H1 (cell line): ENCODE data around the gene CHST9. TPM values are rescaled to one million over a fixed set of nuclear protein-coding genes. Genes with fewer than 3 reads are reported as not detected.

Experiments used
- ASH2L ChIP-seq: fragments of 200-600, 300-600 bp; sonication (generic); IDR thresholded peaks from one replicate; pipeline ENCODE4 v1.7.1; 2017; ENCODE audit warnings: low read length
- RAD21 ChIP-seq, 2 experiments: IDR thresholded peaks in 1 of 2; conservative IDR thresholded peaks in 1 of 2; 2 replicates each; pipeline ENCODE4 v1.6.1; 2011; ENCODE audit warnings: low read depth in 2 of 2, low read length in 2 of 2, improper control_type of control experiment in 1 of 2, inconsistent platforms in 1 of 2, mild to moderate bottlenecking in 1 of 2, moderate library complexity in 1 of 2
- SP1 ChIP-seq: IDR thresholded peaks from 2 replicates; pipeline ENCODE4 v1.6.1; 2011; ENCODE audit warnings: low read depth, low read length
- ZNF274 ChIP-seq: IDR thresholded peaks from 2 replicates; pipeline ENCODE4 v1.7.0; 2012; ENCODE audit warnings: low read length, borderline replicate concordance; ENCODE audit errors: extremely low read depth
- polyA plus RNA-seq, 7 experiments: library from polyadenylated mRNA; depleted of rRNA in 3 of 7; stranded (reverse) in 5 of 7; unstranded in 2 of 7; fragments of >200 nt in 5 of 7; fragments of 200-250 nt in 2 of 7; gene quantifications; 1 replicate in 5 of 7; 2 replicates in 1 of 7; 4 replicates in 1 of 7; pipeline versions ENCODE4 v1.2.1 to v1.2.3, GENCODE V29; 2011 to 2013; ENCODE audit warnings: missing spikeins in 2 of 7, mixed read lengths in 2 of 7
- total RNA-seq: library from RNA; stranded (reverse); fragmentation: NEBNext Ultra II Directional; extraction: Animal tissue kit (Norgen Biotek cat#: 25700); gene quantifications from 2 replicates; pipeline ENCODE4 v1.2.1, GENCODE V29; 2021
- TF ChIP-seq, protein P1 (sequence below): fragments of 300-600 bp; sonication (generic); IDR thresholded peaks from 2 replicates; pipeline ENCODE4 v1.7.1; 2012; ENCODE audit warnings: low read length, moderate library complexity, mild to moderate bottlenecking, inconsistent platforms; ENCODE audit not compliant: insufficient replicate concordance
- TF ChIP-seq, protein P2 (sequence below): IDR thresholded peaks from 2 replicates; pipeline ENCODE4 v1.6.1; 2011; ENCODE audit warnings: low read length, improper control_type of control experiment

The CHST9 gene
- total and polyA plus RNA-seq, 2 of the 8 experiments (the other 6 are each of a cell fraction or from before 2014, with no cell fraction given) = 3.2 to 24.3 TPM

DNA sequence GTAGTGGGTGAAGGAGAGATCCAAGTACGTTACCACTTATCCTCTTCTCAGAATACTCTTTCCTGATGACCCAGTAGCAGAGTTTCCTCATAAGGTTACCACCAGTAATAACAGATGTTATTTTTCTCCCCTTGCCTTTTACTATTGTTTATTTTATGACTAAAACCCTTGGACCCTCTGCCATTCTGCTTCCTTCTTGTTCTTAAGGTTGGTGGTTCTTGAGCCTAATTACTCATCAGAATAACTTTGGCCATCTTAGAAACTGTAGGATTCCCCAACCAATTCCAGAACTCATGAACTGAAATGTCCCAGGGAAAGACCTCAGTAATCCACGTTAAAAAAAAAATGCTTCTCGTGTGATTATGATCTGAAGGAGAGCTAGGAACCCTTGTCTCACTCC is 64.9 kb downstream of the CHST9 start (continued):
- TF ChIP-seq, protein P1, sequence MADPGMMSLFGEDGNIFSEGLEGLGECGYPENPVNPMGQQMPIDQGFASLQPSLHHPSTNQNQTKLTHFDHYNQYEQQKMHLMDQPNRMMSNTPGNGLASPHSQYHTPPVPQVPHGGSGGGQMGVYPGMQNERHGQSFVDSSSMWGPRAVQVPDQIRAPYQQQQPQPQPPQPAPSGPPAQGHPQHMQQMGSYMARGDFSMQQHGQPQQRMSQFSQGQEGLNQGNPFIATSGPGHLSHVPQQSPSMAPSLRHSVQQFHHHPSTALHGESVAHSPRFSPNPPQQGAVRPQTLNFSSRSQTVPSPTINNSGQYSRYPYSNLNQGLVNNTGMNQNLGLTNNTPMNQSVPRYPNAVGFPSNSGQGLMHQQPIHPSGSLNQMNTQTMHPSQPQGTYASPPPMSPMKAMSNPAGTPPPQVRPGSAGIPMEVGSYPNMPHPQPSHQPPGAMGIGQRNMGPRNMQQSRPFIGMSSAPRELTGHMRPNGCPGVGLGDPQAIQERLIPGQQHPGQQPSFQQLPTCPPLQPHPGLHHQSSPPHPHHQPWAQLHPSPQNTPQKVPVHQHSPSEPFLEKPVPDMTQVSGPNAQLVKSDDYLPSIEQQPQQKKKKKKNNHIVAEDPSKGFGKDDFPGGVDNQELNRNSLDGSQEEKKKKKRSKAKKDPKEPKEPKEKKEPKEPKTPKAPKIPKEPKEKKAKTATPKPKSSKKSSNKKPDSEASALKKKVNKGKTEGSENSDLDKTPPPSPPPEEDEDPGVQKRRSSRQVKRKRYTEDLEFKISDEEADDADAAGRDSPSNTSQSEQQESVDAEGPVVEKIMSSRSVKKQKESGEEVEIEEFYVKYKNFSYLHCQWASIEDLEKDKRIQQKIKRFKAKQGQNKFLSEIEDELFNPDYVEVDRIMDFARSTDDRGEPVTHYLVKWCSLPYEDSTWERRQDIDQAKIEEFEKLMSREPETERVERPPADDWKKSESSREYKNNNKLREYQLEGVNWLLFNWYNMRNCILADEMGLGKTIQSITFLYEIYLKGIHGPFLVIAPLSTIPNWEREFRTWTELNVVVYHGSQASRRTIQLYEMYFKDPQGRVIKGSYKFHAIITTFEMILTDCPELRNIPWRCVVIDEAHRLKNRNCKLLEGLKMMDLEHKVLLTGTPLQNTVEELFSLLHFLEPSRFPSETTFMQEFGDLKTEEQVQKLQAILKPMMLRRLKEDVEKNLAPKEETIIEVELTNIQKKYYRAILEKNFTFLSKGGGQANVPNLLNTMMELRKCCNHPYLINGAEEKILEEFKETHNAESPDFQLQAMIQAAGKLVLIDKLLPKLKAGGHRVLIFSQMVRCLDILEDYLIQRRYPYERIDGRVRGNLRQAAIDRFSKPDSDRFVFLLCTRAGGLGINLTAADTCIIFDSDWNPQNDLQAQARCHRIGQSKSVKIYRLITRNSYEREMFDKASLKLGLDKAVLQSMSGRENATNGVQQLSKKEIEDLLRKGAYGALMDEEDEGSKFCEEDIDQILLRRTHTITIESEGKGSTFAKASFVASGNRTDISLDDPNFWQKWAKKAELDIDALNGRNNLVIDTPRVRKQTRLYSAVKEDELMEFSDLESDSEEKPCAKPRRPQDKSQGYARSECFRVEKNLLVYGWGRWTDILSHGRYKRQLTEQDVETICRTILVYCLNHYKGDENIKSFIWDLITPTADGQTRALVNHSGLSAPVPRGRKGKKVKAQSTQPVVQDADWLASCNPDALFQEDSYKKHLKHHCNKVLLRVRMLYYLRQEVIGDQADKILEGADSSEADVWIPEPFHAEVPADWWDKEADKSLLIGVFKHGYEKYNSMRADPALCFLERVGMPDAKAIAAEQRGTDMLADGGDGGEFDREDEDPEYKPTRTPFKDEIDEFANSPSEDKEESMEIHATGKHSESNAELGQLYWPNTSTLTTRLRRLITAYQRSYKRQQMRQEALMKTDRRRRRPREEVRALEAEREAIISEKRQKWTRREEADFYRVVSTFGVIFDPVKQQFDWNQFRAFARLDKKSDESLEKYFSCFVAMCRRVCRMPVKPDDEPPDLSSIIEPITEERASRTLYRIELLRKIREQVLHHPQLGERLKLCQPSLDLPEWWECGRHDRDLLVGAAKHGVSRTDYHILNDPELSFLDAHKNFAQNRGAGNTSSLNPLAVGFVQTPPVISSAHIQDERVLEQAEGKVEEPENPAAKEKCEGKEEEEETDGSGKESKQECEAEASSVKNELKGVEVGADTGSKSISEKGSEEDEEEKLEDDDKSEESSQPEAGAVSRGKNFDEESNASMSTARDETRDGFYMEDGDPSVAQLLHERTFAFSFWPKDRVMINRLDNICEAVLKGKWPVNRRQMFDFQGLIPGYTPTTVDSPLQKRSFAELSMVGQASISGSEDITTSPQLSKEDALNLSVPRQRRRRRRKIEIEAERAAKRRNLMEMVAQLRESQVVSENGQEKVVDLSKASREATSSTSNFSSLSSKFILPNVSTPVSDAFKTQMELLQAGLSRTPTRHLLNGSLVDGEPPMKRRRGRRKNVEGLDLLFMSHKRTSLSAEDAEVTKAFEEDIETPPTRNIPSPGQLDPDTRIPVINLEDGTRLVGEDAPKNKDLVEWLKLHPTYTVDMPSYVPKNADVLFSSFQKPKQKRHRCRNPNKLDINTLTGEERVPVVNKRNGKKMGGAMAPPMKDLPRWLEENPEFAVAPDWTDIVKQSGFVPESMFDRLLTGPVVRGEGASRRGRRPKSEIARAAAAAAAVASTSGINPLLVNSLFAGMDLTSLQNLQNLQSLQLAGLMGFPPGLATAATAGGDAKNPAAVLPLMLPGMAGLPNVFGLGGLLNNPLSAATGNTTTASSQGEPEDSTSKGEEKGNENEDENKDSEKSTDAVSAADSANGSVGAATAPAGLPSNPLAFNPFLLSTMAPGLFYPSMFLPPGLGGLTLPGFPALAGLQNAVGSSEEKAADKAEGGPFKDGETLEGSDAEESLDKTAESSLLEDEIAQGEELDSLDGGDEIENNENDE = no peak
- TF ChIP-seq RAD21 (IDR thresholded peaks at IDR 0.05 in 1 of 2, conservative IDR thresholded peaks at IDR 0.05 in 1 of 2; ENCODE audit: low read depth in 2 of 2, low read length in 2 of 2) = no peak
- TF ChIP-seq ASH2L = no peak
- no peak for TF ChIP-seq ZNF274
- TF ChIP-seq, protein P2, sequence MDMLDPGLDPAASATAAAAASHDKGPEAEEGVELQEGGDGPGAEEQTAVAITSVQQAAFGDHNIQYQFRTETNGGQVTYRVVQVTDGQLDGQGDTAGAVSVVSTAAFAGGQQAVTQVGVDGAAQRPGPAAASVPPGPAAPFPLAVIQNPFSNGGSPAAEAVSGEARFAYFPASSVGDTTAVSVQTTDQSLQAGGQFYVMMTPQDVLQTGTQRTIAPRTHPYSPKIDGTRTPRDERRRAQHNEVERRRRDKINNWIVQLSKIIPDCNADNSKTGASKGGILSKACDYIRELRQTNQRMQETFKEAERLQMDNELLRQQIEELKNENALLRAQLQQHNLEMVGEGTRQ = no peak
- TF ChIP-seq SP1 = no peak
